Gastroesophageal sphincter (tissue), 4 donors: Measurements from ENCODE around the gene GOLGA6L7. TPM values are rescaled to one million over a fixed set of nuclear protein-coding genes. Genes with fewer than 3 reads are reported as not detected.

Experiments
- ATAC-seq: fragments of 150-250 bp; one replicate; pipeline ENCODE4 v1.9.1; 2016; ENCODE audit warnings: mild to moderate bottlenecking, moderate library complexity
- H3K27ac ChIP-seq, 4 donors: fragments of 200-600 bp; sonication (generic) in 3 of 4; 1 replicate in 3 of 4; 2 replicates in 1 of 4; pipeline ENCODE4 v1.5.1; 2016 to 2019
- H3K27me3 ChIP-seq: fragments of 200-600 bp; sonication (generic); one replicate; pipeline ENCODE4 v1.5.1; 2019
- H3K36me3 ChIP-seq, 2 donors: fragments of 200-600 bp; sonication (generic); one replicate each; pipeline ENCODE4 v1.5.1; 2019; ENCODE audit warnings: control low read depth in 1 of 2
- H3K4me1 ChIP-seq, 3 donors: fragments of 200-600 bp; sonication (generic); 1 replicate in 2 of 3; 2 replicates in 1 of 3; pipeline ENCODE4 v1.5.1; 2016 to 2019; ENCODE audit warnings: control low read depth in 2 of 3
- H3K4me3 ChIP-seq, 2 donors: fragments of 200-600 bp; sonication (generic); one replicate each; pipeline ENCODE4 v1.5.1; 2019; ENCODE audit warnings: mild to moderate bottlenecking in 1 of 2, moderate library complexity in 1 of 2
- H3K9me3 ChIP-seq, 3 donors: fragments of 200-600 bp; sonication (generic); one replicate each; pipeline ENCODE4 v1.5.1; 2017 to 2019; ENCODE audit warnings: control low read depth in 2 of 3
- EP300 ChIP-seq: sonication (generic); formaldehyde crosslinking; IDR thresholded peaks from one replicate; pipeline ENCODE4 v1.6.1; 2017; ENCODE audit warnings: antibody characterized with exemption, mild to moderate bottlenecking
- POLR2A ChIP-seq, 2 donors: fragments of 450-650 bp; IDR thresholded peaks; one replicate each; pipeline ENCODE4 v1.6.1; 2017; ENCODE audit warnings: antibody characterized with exemption in 2 of 2, mild to moderate bottlenecking in 2 of 2, moderate library complexity in 1 of 2
- POLR2AphosphoS5 ChIP-seq: sonication (generic); formaldehyde crosslinking; IDR thresholded peaks from one replicate; pipeline ENCODE4 v1.6.1; 2017; ENCODE audit warnings: antibody characterized with exemption
- WGBS, 2 donors: methylation state at CpG; one replicate each; pipeline ENCODE4 v1.1.5; 2018; ENCODE audit warnings: low coverage in 1 of 2; 5-methylcytosine and 5-hydroxymethylcytosine counted together
- total RNA-seq, 4 donors: library from RNA; depleted of rRNA; stranded (reverse); fragments of >200 nt; gene quantifications; one replicate each; pipeline ENCODE4 v1.1.0, GENCODE V29; 2016
- TF ChIP-seq, protein P1 (sequence below), 4 experiments: fragments of 200-600 bp in 2 of 4; fragments of 450-650 bp in 2 of 4; sonication (generic) in 1 of 4; IDR thresholded peaks; one replicate each; pipeline ENCODE4 v1.5.1; 2017 to 2019; ENCODE audit warnings: antibody characterized with exemption in 4 of 4, mild to moderate bottlenecking in 2 of 4, moderate library complexity in 2 of 4

Gene GOLGA6L7
- total RNA-seq, 4 donors from 2014 or later: not detected

DNA sequence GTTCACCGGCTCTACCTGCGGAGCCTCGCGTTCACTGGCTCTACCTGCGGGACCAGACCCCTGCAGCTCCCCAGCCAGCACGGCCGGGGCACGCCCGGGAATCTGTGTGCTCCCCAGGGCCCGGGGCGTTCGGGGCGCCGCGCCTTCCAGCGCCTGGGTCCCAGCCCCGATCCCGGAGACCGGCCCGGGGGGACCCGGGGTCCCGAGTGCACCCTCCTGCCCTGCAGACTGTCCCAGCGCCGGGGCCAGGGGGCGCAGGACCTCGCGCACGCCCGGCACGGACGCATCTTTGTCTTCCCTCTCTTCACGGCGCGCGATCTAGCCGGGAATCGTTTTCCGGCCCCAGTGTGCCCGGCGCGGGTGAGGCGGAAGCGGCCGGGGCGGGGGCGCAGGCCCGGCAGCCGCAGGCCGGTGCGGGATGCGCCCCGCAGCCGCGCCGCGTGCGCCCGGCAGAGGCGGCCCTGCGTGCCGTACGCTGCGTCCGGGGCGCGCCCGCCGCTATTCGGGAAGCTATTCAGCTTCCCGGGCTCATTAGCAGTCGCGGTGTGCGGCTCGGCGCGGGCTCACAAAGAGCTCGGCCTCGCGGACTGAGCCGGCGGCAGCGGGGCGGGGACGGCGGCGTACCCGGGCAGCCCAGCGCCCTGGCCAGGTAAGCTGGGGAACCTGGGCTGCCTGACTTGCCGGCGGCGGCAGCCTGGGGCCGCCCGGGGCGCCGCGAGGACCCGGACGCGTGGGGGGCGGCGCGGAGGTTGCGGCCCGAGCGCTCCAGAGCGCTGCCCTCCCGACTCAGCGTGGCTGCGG is 37.4 kb upstream of the GOLGA6L7 start, which contains the start of gene APBA2:
APBA2 (plus strand) TSS at position 345 of the 801 bp plus-strand sequence. CDS start 167,911 bp downstream, outside the sequence.
- peak; percentile 46 for ATAC-seq
- no CpG with 5 or more reads among the region's 109 CpGs for WGBS, 2 donors
- peak within 1 kb of the TSS; percentile 21 to 56 for H3K4me3 ChIP-seq

DNA sequence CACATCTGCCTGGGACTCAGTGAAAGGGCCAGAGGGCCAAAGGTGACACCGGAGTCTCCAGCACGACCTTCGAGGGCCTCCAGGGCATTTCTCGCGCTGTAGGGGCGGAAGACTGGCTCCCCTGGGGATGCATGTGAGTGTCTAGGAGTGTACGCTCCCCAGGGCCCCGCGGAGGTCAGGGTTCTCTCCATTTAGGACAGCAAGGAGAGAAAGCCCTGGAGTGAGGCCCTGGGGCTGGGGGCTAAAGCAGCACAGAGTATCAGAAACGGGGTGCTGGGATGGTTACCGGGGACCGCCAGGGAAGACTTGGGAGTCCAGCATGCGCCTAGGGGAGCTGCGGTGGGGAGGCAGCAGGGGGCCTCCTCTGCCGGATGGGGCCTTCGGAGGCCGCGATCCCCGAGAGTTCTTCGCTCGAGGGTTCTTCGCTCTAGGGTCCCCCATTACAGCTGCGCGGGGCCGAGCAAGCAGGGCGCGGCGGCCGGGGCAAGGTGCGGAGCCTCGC is 36.7 kb upstream of the GOLGA6L7 start:
- Histone ChIP-seq H3K9me3 (no peaks in the 10 kb centered on the region), H3K4me3 (peak overlapping the region; percentile 21 to 56), H3K36me3 (no peaks in the 10 kb centered on the region), H3K27ac (no peak overlapping the region), H3K27me3 (peaks cover 35% of the 10 kb centered on the region), H3K4me1 (peaks cover 0 to 18% (median 10%) of the 10 kb centered on the region in 3 donors)
- no peak for TF ChIP-seq EP300
- ATAC-seq: no peak
- no CpG with 5 or more reads among the region's 31 CpGs for WGBS, 2 donors

More for the DNA sequence above, 37.4 kb upstream of the GOLGA6L7 start, which contains the start of gene APBA2:
- H3K9me3 ChIP-seq: no peaks in the 10 kb centered on the region
- H3K4me1 ChIP-seq: peaks cover 0 to 18% (median 10%) of the 10 kb centered on the region in 3 donors
- no peak for TF ChIP-seq POLR2A (IDR thresholded peaks at IDR 0.05)
- TF ChIP-seq, protein P1, sequence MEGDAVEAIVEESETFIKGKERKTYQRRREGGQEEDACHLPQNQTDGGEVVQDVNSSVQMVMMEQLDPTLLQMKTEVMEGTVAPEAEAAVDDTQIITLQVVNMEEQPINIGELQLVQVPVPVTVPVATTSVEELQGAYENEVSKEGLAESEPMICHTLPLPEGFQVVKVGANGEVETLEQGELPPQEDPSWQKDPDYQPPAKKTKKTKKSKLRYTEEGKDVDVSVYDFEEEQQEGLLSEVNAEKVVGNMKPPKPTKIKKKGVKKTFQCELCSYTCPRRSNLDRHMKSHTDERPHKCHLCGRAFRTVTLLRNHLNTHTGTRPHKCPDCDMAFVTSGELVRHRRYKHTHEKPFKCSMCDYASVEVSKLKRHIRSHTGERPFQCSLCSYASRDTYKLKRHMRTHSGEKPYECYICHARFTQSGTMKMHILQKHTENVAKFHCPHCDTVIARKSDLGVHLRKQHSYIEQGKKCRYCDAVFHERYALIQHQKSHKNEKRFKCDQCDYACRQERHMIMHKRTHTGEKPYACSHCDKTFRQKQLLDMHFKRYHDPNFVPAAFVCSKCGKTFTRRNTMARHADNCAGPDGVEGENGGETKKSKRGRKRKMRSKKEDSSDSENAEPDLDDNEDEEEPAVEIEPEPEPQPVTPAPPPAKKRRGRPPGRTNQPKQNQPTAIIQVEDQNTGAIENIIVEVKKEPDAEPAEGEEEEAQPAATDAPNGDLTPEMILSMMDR (IDR thresholded peaks at IDR 0.05): peak in 1 of 4 experiments; percentile 10
- peaks cover 35% of the 10 kb centered on the region for H3K27me3 ChIP-seq
- H3K36me3 ChIP-seq: no peaks in the 10 kb centered on the region
- H3K27ac ChIP-seq: peak within 1 kb of the TSS in 1 of 4 donors; percentile 11

DNA sequence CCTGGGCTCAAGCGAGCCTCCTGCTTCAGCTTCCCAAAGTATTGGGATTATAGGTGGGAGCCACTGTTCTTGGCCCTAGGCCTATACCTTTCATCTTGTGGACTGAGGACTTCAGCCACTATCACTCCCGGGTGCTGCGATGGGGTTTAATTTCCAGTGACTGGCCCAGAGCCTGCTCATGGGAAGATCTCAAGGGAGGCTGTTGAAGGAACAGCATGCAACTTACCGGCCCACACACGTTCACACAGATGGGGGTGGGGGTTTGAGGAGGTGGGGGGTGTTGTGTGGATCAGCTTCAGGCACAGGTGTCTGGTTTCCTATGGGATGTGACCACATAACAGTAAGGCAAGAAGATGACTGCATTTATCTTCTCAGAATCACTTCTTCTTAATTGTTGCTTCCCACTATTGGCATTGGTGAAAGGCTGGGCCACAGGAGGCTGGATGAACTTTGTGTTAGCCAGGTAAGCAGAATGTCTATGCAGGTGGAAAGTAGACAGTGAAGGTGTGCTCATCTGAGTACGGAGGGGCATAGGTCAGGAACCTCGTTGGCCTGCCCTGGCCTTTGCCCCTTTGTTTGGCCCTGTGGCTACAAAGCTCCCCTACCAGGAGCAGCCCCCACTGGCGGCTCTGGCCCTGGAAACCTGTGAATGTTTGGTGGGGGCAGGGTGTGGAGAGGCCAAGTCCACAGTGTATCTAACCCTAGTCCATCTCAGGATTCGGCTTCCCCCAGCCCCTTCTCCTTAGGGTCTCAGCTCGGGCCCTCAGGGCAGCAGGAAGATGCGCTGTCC is 35.9 kb upstream of the GOLGA6L7 start:
- Histone ChIP-seq H3K27ac (no peak overlapping the region), H3K36me3 (no peaks in the 10 kb centered on the region), H3K4me1 (peaks cover 0 to 18% (median 10%) of the 10 kb centered on the region in 3 donors), H3K9me3 (no peaks in the 10 kb centered on the region), H3K4me3 (no peak overlapping the region), H3K27me3 (peaks cover 35% of the 10 kb centered on the region)
- no peak for ATAC-seq
- 86 to 98% methylated on average over 4 to 6 of the region's 11 CpGs for WGBS, 2 donors
- TF ChIP-seq EP300: no peak

DNA sequence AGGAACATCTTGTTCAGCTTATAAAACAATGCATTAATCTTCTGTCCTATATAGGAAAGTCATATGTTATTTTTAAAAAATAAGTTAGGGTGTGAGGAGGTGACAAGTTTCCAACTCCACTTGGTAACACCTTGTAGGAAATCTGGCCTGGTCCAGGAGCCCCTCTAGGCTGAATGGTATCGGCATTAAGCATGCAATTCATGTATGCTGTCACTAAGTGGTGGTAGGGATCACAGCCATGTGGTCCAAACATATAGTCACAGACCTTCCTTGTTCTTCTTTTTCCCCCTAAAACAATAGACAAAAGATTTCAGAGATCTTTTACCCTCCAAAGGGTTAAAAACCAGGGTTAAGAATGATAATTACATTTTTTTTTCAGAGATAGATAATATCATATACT is 33.2 kb upstream of the GOLGA6L7 start:
- Histone ChIP-seq H3K4me1 (peaks cover 0 to 13% (median 7%) of the 10 kb centered on the region in 3 donors), H3K4me3 (no peak overlapping the region), H3K9me3 (no peaks in the 10 kb centered on the region), H3K27ac (no peak overlapping the region), H3K27me3 (peaks cover 22% of the 10 kb centered on the region), H3K36me3 (no peaks in the 10 kb centered on the region)
- ATAC-seq: no peak
- WGBS, 2 donors: 86 to 92% methylated on average over 1 of the region's 1 CpG
- TF ChIP-seq EP300 (no peak), POLR2A (IDR thresholded peaks at IDR 0.05) (no peak)
- TF ChIP-seq, protein P1 (IDR thresholded peaks at IDR 0.05): no peak

DNA sequence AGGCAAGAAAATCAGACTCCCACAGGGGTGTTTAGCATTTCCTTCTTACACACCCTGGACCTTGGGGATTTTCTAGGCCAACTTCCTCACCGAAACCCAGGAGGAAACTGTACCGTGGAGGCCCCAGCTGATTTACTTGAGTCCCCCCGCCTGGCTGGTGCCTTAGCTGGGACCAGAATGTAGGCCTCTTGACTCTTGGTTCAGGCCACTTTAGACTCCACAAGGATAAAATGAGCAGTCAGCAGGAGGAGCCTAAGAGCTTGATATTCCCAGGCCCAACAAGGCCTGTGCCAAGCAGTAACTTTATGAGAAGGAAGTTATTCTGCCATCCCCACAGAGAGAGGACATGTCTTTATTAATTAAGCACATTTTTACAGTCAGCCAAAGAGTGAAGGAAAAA is 32.7 kb upstream of the GOLGA6L7 start:
- Histone ChIP-seq H3K27ac (no peak overlapping the region), H3K9me3 (no peaks in the 10 kb centered on the region), H3K36me3 (no peaks in the 10 kb centered on the region), H3K27me3 (peaks cover 17% of the 10 kb centered on the region), H3K4me3 (no peak overlapping the region), H3K4me1 (peaks cover 0 to 8% (median 4%) of the 10 kb centered on the region in 3 donors)
- WGBS, 2 donors: no CpG with 5 or more reads among the region's 3 CpGs
- ATAC-seq: no peak
- TF ChIP-seq POLR2AphosphoS5: no peak
- no peak for TF ChIP-seq POLR2A (IDR thresholded peaks at IDR 0.05)
- TF ChIP-seq EP300: no peak
- TF ChIP-seq, protein P1 (IDR thresholded peaks at IDR 0.05): no peak
